ENCODE results near the gene STAM. TPM values are rescaled to one million over a fixed set of nuclear protein-coding genes. Genes with fewer than 3 reads are reported as not detected.

Gene STAM
- total RNA-seq, 1 donor, result 45.6 TPM

DNA sequence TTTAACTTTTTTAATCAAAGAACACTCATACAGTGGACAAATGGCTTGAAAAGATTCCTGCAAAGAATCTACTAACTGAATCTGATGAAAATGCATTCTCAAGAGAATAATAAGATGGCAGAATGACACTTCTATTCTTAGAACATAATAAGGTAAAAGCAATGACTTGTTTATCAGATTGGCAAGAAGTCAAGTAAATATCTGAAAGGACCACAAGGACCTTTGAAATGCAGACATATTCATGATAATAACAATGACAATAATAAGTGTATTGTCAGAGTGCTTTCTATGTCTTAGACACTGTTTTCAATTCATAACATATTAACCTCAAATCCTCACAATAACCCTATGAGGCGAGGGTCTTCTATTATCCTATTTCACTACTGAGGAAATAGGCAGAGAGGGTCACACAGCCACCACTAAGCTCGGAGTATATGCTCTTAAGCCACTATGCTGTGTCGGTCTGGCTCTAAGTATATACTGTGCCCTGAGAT lies 37.4 kb upstream of the STAM start:
- Histone ChIP-seq H3K4me3 (ENCODE audit: insufficient read depth, low read length) (no peak overlapping the region), H3K27ac (ENCODE audit: low read depth, low read length) (no peak overlapping the region), H3K4me2 (ENCODE audit: insufficient read depth, low read length) (no peak overlapping the region), H4K20me1 (ENCODE audit: insufficient read depth, low read length) (no peaks in the 10 kb centered on the region), H3K79me2 (ENCODE audit: insufficient read depth, low read length) (peaks cover 2% of the 10 kb centered on the region), H3K9me3 (ENCODE audit: low read depth, low read length) (no peaks in the 10 kb centered on the region), H2AFZ (ENCODE audit: low read length) (no peak overlapping the region), H3K27me3 (ENCODE audit: insufficient read depth, low read length) (no peaks in the 10 kb centered on the region), H3K4me1 (ENCODE audit: insufficient read depth, low read length) (no peaks in the 10 kb centered on the region), H3K36me3 (ENCODE audit: insufficient read depth, low read length) (no peaks in the 10 kb centered on the region)
- no peak for DNase-seq (ENCODE audit: insufficient read length, low spot score, missing footprints)
- TF ChIP-seq, protein P1, sequence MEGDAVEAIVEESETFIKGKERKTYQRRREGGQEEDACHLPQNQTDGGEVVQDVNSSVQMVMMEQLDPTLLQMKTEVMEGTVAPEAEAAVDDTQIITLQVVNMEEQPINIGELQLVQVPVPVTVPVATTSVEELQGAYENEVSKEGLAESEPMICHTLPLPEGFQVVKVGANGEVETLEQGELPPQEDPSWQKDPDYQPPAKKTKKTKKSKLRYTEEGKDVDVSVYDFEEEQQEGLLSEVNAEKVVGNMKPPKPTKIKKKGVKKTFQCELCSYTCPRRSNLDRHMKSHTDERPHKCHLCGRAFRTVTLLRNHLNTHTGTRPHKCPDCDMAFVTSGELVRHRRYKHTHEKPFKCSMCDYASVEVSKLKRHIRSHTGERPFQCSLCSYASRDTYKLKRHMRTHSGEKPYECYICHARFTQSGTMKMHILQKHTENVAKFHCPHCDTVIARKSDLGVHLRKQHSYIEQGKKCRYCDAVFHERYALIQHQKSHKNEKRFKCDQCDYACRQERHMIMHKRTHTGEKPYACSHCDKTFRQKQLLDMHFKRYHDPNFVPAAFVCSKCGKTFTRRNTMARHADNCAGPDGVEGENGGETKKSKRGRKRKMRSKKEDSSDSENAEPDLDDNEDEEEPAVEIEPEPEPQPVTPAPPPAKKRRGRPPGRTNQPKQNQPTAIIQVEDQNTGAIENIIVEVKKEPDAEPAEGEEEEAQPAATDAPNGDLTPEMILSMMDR (IDR thresholded peaks at IDR 0.05; ENCODE audit: extremely low read depth, low read depth, low read length), result no peak

GRCh38 chr10:17607060-17607459 lies 36.9 kb upstream of the STAM start:
- H3K27ac ChIP-seq (ENCODE audit: low read depth, low read length), result no peak overlapping the region
- no peaks in the 10 kb centered on the region for H3K9me3 ChIP-seq (ENCODE audit: low read depth, low read length)
- TF ChIP-seq, protein P1 (IDR thresholded peaks at IDR 0.05; ENCODE audit: extremely low read depth, low read depth, low read length), result no peak
- no peak overlapping the region for H2AFZ ChIP-seq (ENCODE audit: low read length)
- H4K20me1 ChIP-seq (ENCODE audit: insufficient read depth, low read length), result no peaks in the 10 kb centered on the region
- no peak overlapping the region for H3K4me2 ChIP-seq (ENCODE audit: insufficient read depth, low read length)
- H3K4me3 ChIP-seq (ENCODE audit: insufficient read depth, low read length), result no peak overlapping the region
- peaks cover 2% of the 10 kb centered on the region for H3K79me2 ChIP-seq (ENCODE audit: insufficient read depth, low read length)
- H3K4me1 ChIP-seq (ENCODE audit: insufficient read depth, low read length), result no peaks in the 10 kb centered on the region
- no peaks in the 10 kb centered on the region for H3K36me3 ChIP-seq (ENCODE audit: insufficient read depth, low read length)
- no peak for DNase-seq (ENCODE audit: insufficient read length, low spot score, missing footprints)
- no peaks in the 10 kb centered on the region for H3K27me3 ChIP-seq (ENCODE audit: insufficient read depth, low read length)

- no peak overlapping the region for H3K27ac ChIP-seq (ENCODE audit: low read depth, low read length)
- peaks cover 7% of the 10 kb centered on the region for H3K79me2 ChIP-seq (ENCODE audit: insufficient read depth, low read length)
- H3K4me1 ChIP-seq (ENCODE audit: insufficient read depth, low read length), result no peaks in the 10 kb centered on the region
- H3K36me3 ChIP-seq (ENCODE audit: insufficient read depth, low read length), result no peaks in the 10 kb centered on the region
- H3K9me3 ChIP-seq (ENCODE audit: low read depth, low read length), result no peaks in the 10 kb centered on the region
- peak; percentile 47 for DNase-seq (ENCODE audit: insufficient read length, low spot score, missing footprints)
- H3K4me3 ChIP-seq (ENCODE audit: insufficient read depth, low read length), result peak overlapping the region; percentile 50
- H3K4me2 ChIP-seq (ENCODE audit: insufficient read depth, low read length), result peak overlapping the region; percentile 80
- H3K27me3 ChIP-seq (ENCODE audit: insufficient read depth, low read length), result no peaks in the 10 kb centered on the region
- no peaks in the 10 kb centered on the region for H4K20me1 ChIP-seq (ENCODE audit: insufficient read depth, low read length)
- peak overlapping the region; percentile 55 for H2AFZ ChIP-seq (ENCODE audit: low read length)
- TF ChIP-seq, protein P1 (IDR thresholded peaks at IDR 0.05; ENCODE audit: extremely low read depth, low read depth, low read length), result peak; percentile 85
Observed at GRCh38 chr10:17607603-17608332, 36.2 kb upstream of the STAM start.

- H3K36me3 ChIP-seq (ENCODE audit: insufficient read depth, low read length), result no peaks in the 10 kb centered on the region
- no peak overlapping the region for H3K4me2 ChIP-seq (ENCODE audit: insufficient read depth, low read length)
- no peaks in the 10 kb centered on the region for H3K9me3 ChIP-seq (ENCODE audit: low read depth, low read length)
- DNase-seq (ENCODE audit: insufficient read length, low spot score, missing footprints), result no peak
- no peaks in the 10 kb centered on the region for H3K4me1 ChIP-seq (ENCODE audit: insufficient read depth, low read length)
- no peak overlapping the region for H2AFZ ChIP-seq (ENCODE audit: low read length)
- no peaks in the 10 kb centered on the region for H4K20me1 ChIP-seq (ENCODE audit: insufficient read depth, low read length)
- no peak overlapping the region for H3K4me3 ChIP-seq (ENCODE audit: insufficient read depth, low read length)
- peaks cover 13% of the 10 kb centered on the region for H3K79me2 ChIP-seq (ENCODE audit: insufficient read depth, low read length)
- TF ChIP-seq, protein P1 (IDR thresholded peaks at IDR 0.05; ENCODE audit: extremely low read depth, low read depth, low read length), result no peak
- H3K27ac ChIP-seq (ENCODE audit: low read depth, low read length), result no peak overlapping the region
- H3K27me3 ChIP-seq (ENCODE audit: insufficient read depth, low read length), result no peaks in the 10 kb centered on the region
Observed at GRCh38 chr10:17609523-17610079, 34.4 kb upstream of the STAM start.

Measured in osteoblast (primary cell).